Measurements from ENCODE around the gene SERINC4.

DNA sequence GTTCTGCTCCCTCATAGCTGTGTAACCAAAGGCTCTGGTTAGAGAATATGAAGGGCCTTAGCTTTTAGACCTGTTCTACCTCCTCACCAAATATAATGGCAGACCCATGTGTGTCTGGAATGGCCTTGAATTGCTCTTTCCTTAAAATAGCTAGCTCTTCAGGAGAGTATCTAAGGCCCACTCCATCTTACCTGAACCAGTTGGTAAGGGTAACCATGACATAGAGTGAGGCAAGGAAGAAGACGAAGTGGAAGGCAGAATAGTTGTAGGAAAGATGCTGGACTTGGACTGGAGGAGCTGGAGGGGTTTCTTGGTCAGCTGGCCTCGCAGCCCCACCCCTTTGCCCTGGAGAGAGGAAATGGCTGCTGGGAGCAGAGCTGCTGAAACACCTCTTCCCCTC, 4.8 kb downstream of the SERINC4 start:
- TF ChIP-seq, protein P1, sequence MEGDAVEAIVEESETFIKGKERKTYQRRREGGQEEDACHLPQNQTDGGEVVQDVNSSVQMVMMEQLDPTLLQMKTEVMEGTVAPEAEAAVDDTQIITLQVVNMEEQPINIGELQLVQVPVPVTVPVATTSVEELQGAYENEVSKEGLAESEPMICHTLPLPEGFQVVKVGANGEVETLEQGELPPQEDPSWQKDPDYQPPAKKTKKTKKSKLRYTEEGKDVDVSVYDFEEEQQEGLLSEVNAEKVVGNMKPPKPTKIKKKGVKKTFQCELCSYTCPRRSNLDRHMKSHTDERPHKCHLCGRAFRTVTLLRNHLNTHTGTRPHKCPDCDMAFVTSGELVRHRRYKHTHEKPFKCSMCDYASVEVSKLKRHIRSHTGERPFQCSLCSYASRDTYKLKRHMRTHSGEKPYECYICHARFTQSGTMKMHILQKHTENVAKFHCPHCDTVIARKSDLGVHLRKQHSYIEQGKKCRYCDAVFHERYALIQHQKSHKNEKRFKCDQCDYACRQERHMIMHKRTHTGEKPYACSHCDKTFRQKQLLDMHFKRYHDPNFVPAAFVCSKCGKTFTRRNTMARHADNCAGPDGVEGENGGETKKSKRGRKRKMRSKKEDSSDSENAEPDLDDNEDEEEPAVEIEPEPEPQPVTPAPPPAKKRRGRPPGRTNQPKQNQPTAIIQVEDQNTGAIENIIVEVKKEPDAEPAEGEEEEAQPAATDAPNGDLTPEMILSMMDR (IDR thresholded peaks at IDR 0.05; ENCODE audit: low read length): no peak
- TF ChIP-seq EZH2 (IDR thresholded peaks at IDR 0.05; ENCODE audit: borderline replicate concordance, low read length): no peak
